ENCODE results near the gene RASSF5.

The RASSF5 gene, protein sequence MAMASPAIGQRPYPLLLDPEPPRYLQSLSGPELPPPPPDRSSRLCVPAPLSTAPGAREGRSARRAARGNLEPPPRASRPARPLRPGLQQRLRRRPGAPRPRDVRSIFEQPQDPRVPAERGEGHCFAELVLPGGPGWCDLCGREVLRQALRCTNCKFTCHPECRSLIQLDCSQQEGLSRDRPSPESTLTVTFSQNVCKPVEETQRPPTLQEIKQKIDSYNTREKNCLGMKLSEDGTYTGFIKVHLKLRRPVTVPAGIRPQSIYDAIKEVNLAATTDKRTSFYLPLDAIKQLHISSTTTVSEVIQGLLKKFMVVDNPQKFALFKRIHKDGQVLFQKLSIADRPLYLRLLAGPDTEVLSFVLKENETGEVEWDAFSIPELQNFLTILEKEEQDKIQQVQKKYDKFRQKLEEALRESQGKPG

DNA sequence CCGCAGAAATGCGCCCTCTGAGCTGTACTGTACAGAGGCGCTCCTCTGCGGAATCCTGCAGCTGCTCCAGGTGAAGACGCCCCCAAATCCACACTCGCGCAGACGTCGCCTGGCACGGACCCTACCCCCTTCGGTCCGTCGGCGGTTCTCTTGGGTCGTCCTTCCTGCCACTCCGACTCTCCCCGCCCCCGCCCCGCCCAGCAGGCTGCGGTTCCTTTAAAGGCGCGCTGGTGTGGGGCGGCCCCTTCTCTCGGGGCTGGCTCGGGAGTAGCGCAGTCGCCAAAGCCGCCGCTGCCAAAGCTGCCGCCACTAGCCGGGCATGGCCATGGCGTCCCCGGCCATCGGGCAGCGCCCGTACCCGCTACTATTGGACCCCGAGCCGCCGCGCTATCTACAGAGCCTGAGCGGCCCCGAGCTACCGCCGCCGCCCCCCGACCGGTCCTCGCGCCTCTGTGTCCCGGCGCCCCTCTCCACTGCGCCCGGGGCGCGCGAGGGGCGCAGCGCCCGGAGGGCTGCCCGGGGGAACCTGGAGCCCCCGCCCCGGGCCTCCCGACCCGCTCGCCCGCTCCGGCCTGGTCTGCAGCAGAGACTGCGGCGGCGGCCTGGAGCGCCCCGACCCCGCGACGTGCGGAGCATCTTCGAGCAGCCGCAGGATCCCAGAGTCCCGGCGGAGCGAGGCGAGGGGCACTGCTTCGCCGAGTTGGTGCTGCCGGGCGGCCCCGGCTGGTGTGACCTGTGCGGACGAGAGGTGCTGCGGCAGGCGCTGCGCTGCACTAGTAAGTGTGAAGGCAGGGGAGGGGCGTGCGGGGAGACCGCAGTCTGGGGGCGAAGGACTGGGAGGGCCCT, at the start of gene RASSF5:
Gene RASSF5 (plus strand): TSS at position 248 of the 846 bp plus-strand sequence. CDS start 72 bp downstream, at position 320.
- in situ Hi-C loops (cut with HindIII; ENCODE audit: low pct_unique_long_range_greater_than_20kb, low sequenced_read_pairs), result no loop called here
- no peak for TF ChIP-seq JUND (IDR thresholded peaks at IDR 0.05; ENCODE audit: low read depth)
- peak; percentile 85 to 95 for DNase-seq (ENCODE audit: low read depth in 1 of 2, low spot score in 1 of 2)

- in situ Hi-C loops (cut with HindIII; ENCODE audit: low pct_unique_long_range_greater_than_20kb, low sequenced_read_pairs), result no loop called here
- no peak for DNase-seq (ENCODE audit: low read depth in 1 of 2, low spot score in 1 of 2)
- no peak for TF ChIP-seq JUND (IDR thresholded peaks at IDR 0.05; ENCODE audit: low read depth)
Measured at GRCh38 chr1:206459703-206460102, 47.6 kb upstream of the RASSF5 start.

DNA sequence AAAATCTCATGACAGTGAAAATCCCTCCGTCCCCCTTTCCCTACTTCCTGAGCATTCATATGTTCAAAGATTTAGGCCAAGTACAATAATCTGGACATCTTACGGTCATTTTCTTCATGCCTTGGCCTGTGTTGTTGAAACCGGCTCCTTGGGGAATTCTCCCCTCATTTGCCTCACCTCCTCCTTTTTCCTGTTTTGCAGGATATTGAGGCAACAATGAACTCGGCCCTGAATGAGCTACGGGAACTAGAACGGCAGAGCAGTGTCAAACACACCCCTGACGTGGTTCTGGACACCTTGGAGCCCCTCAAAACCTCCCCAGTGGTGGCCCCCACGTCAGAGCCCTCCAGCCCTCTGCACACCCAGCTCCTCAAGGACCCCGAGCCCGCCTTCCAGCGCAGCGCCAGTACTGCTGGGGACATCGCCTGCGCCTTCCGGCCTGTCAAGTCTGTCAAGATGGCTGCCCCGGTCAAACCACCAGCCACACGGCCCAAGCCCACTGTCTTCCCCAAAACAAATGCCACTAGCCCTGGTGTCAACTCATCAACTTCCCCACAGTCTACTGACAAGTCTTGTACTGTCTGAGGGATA, 46.4 kb upstream of the RASSF5 start:
- in situ Hi-C loops (cut with HindIII; ENCODE audit: low pct_unique_long_range_greater_than_20kb, low sequenced_read_pairs), result no loop called here
- no peak for DNase-seq (ENCODE audit: low read depth in 1 of 2, low spot score in 1 of 2)
- TF ChIP-seq JUND (IDR thresholded peaks at IDR 0.05; ENCODE audit: low read depth), result no peak

DNA sequence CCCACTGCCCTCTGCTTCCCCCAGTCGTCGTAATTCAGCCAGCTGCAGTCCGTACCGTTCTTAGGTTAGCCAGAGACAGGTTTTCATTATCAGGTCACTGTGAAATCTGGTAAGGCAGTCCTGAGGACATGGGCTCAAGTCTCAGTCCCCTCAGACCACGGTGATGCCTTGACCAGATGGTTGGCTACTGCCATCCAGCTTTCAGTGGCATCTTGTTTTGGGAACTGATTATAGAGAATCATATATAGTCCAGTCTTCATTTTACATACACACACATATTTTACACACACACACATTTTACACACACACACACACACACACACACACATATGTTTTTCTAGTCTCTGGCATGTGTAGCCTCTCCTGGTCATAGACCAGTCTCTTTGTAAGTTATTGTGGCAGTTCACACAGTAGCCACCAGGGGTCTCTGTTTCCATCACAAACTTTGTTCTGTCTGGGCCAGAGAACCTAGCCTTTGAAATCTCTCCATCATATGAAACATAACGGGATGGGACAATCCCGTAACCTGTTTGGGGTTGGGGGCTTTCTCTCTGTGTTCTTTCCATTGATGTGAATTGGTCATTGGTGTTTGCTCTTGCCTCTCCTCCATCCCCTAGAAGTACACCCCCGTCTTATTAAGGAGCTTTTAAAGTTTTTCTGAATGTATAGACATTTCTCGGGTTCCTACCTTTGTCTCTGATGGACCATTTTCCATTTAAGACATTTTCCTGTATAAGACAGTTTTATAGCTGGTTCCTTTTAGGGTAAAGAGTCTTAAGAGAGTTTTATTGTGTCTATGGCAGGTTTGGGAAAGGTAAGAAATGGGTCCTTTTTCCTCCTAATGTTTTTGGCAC, 45.5 kb upstream of the RASSF5 start:
- TF ChIP-seq JUND (IDR thresholded peaks at IDR 0.05; ENCODE audit: low read depth), result no peak
- in situ Hi-C loops (cut with HindIII; ENCODE audit: low pct_unique_long_range_greater_than_20kb, low sequenced_read_pairs), result no loop called here
- peak; percentile 83 for DNase-seq (ENCODE audit: low read depth in 1 of 2, low spot score in 1 of 2)

DNA sequence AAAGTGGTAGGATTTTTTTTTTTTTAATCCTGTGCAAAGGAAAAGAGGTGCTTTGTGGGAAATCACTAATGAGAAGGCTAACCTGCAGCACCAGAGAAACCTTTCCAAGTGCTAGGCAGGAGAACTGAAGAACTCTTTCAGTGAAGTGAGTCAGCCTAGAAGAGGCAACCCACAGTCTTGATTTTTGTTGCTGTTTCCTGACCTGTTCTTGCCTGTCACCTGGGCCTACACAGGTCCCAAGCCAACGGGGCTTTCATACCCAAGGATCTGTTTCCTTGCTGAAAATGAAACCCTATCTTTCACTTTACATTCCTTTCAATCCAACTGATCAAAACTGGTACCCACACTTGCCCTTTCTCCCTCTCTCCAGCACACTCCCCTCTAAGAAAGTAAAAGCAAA, 44.2 kb upstream of the RASSF5 start:
- DNase-seq (ENCODE audit: low read depth in 1 of 2, low spot score in 1 of 2), result no peak
- in situ Hi-C loops (cut with HindIII; ENCODE audit: low pct_unique_long_range_greater_than_20kb, low sequenced_read_pairs), result no loop called here
- no peak for TF ChIP-seq JUND (IDR thresholded peaks at IDR 0.05; ENCODE audit: low read depth)

- in situ Hi-C loops (cut with HindIII; ENCODE audit: low pct_unique_long_range_greater_than_20kb, low sequenced_read_pairs), result no loop called here
- peak in 1 of 2 experiments; percentile 35 for DNase-seq (ENCODE audit: low read depth in 1 of 2, low spot score in 1 of 2)
- TF ChIP-seq JUND (IDR thresholded peaks at IDR 0.05; ENCODE audit: low read depth), result no peak
Measured at GRCh38 chr1:206463911-206464310, 43.4 kb upstream of the RASSF5 start.

DNA sequence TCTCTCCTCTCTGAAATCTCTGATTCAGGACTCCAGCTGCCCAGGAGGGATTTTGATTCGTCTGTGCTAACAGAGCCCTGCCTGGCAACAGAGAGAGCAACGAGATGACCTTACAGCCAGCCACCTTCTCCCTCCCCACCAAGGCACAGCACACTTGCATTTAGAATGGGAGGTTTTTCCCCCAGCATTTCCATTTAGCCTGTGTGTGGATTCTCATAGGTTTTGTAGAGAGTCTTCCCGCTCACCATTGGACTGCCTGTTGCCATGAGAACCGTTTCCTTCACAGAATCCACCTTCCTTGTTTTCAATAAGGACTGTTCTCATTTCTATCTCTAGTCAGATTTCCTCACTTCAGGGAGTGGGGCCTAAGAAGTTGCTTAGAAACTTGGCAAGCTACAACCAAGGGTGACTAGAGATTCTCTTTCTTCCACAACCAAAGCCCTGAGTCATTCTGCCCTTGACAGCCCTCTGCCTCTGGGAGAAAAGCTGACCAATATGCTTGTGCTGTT, 42.8 kb upstream of the RASSF5 start:
- DNase-seq (ENCODE audit: low read depth in 1 of 2, low spot score in 1 of 2), result no peak
- in situ Hi-C loops (cut with HindIII; ENCODE audit: low pct_unique_long_range_greater_than_20kb, low sequenced_read_pairs), result no loop called here

GRCh38 chr1:206465951-206466350, 41.4 kb upstream of the RASSF5 start:
- in situ Hi-C loops (cut with HindIII; ENCODE audit: low pct_unique_long_range_greater_than_20kb, low sequenced_read_pairs), result no loop called here
- no peak for DNase-seq (ENCODE audit: low read depth in 1 of 2, low spot score in 1 of 2)
- TF ChIP-seq JUND (IDR thresholded peaks at IDR 0.05; ENCODE audit: low read depth), result no peak

More for the DNA sequence above, 42.8 kb upstream of the RASSF5 start:
- no peak for TF ChIP-seq JUND (IDR thresholded peaks at IDR 0.05; ENCODE audit: low read depth)

GRCh38 chr1:206466840-206467649, 40.3 kb upstream of the RASSF5 start:
- in situ Hi-C loops (cut with HindIII; ENCODE audit: low pct_unique_long_range_greater_than_20kb, low sequenced_read_pairs), result no loop called here
- DNase-seq (ENCODE audit: low read depth in 1 of 2, low spot score in 1 of 2), result no peak
- TF ChIP-seq JUND (IDR thresholded peaks at IDR 0.05; ENCODE audit: low read depth), result no peak

DNA sequence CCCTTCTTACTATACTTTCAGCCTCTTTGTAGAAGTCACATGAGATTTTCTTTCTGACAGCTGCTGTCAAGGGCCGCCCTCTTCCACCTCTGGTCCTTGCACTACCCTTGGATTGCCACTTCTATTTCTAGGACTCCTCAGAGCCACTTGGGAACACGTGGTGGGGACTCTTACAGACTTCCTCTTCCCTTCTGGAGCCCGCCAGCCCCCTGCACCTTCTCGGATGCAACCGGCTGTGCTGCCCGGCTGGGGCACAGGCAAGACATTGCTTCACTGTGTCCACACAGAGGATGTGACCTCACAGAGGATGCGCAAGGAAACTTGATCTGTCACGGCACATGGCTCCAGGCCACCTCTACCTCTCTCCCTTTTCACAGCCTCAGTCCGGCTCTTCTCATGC, 39.4 kb upstream of the RASSF5 start:
- TF ChIP-seq JUND (IDR thresholded peaks at IDR 0.05; ENCODE audit: low read depth), result no peak
- in situ Hi-C loops (cut with HindIII; ENCODE audit: low pct_unique_long_range_greater_than_20kb, low sequenced_read_pairs), result no loop called here
- DNase-seq (ENCODE audit: low read depth in 1 of 2, low spot score in 1 of 2), result no peak

DNA sequence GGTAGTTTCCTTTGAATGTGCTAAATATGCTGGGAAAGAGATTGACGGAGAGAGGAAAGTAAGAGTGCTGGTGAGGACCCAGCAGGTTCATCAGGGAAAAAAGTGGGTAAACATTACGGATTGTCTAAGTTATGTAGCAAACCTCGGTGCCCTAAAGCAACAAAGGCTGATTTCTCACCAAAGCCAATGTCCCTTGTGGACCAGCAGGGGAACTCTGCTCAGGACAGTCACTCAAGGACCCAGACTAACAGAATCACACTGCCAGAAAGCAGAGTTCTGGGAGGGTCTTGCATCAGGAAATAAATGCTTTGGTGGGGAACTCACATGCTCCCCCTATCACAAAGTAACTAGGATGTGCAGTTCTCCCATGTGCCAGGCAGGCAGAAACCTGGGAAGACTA, 38.8 kb upstream of the RASSF5 start:
- DNase-seq (ENCODE audit: low read depth in 1 of 2, low spot score in 1 of 2), result peak in 1 of 2 experiments; percentile 60
- TF ChIP-seq JUND (IDR thresholded peaks at IDR 0.05; ENCODE audit: low read depth), result no peak
- in situ Hi-C loops (cut with HindIII; ENCODE audit: low pct_unique_long_range_greater_than_20kb, low sequenced_read_pairs), result no loop called here

Data from T47D (cell line).